Measurements from ENCODE around the gene KDM5C. TPM values are rescaled to one million over a fixed set of nuclear protein-coding genes. Genes with fewer than 3 reads are reported as not detected.

Gene KDM5C
- total and polyA plus RNA-seq, 12 donors = 40.7 to 143 (median 88.4) TPM

GRCh38 chrX:53194308-53194707 is 30.7 kb downstream of the KDM5C start:
- TF ChIP-seq CTCF (IDR thresholded peaks at IDR 0.05) (no peak), POLR2A (IDR thresholded peaks at IDR 0.05) (no peak)
- no peaks in the 10 kb centered on the region for H3K4me1 ChIP-seq (replicated peaks in 1 of 2)
- DNase-seq = no peak
- intact Hi-C loops (cut with DNase I) = no loop called here
- H3K9me3 ChIP-seq (replicated peaks in 1 of 3) = no peaks in the 10 kb centered on the region
- 95 to 100% (median 96%) methylated on average over 1 to 16 of the region's 16 CpGs; no CpG with 5 or more reads in 1 of the 4 donors for WGBS, 4 donors
- no peak overlapping the region for H3K27ac ChIP-seq
- peaks cover 0 to 72% of the 10 kb centered on the region in 2 donors for H3K36me3 ChIP-seq (replicated peaks in 1 of 2)
- no peak overlapping the region for H3K4me3 ChIP-seq
- no peaks in the 10 kb centered on the region for H3K27me3 ChIP-seq

GRCh38 chrX:53193093-53193492 is 31.9 kb downstream of the KDM5C start:
- no peaks in the 10 kb centered on the region for H3K9me3 ChIP-seq (replicated peaks in 1 of 3)
- WGBS, 4 donors = 91 to 96% (median 92%) methylated on average over 14 to 16 of the region's 16 CpGs
- no peaks in the 10 kb centered on the region for H3K27me3 ChIP-seq
- H3K36me3 ChIP-seq (replicated peaks in 1 of 2) = peaks cover 0 to 60% of the 10 kb centered on the region in 2 donors
- H3K4me3 ChIP-seq = no peak overlapping the region
- intact Hi-C loops (cut with DNase I) = no loop called here
- no peak overlapping the region for H3K27ac ChIP-seq
- DNase-seq = no peak
- TF ChIP-seq POLR2A (IDR thresholded peaks at IDR 0.05) (no peak), CTCF (IDR thresholded peaks at IDR 0.05) (no peak)
- no peaks in the 10 kb centered on the region for H3K4me1 ChIP-seq (replicated peaks in 1 of 2)

- no peak overlapping the region for H3K4me3 ChIP-seq
- intact Hi-C loops (cut with DNase I) = no loop called here
- H3K27me3 ChIP-seq = no peaks in the 10 kb centered on the region
- WGBS, 4 donors = 68 to 83% (median 75%) methylated on average over 3 to 6 of the region's 6 CpGs
- no peaks in the 10 kb centered on the region for H3K4me1 ChIP-seq (replicated peaks in 1 of 2)
- H3K9me3 ChIP-seq (replicated peaks in 1 of 3) = no peaks in the 10 kb centered on the region
- H3K36me3 ChIP-seq (replicated peaks in 1 of 2) = peaks cover 0 to 33% of the 10 kb centered on the region in 2 donors
- TF ChIP-seq POLR2A (IDR thresholded peaks at IDR 0.05) (no peak), CTCF (IDR thresholded peaks at IDR 0.05) (no peak)
- DNase-seq = no peak
- no peak overlapping the region for H3K27ac ChIP-seq
Measured at GRCh38 chrX:53190363-53190960, 34.5 kb downstream of the KDM5C start.

- H3K27me3 ChIP-seq = no peaks in the 10 kb centered on the region
- H3K27ac ChIP-seq = no peak overlapping the region
- no peaks in the 10 kb centered on the region for H3K4me1 ChIP-seq (replicated peaks in 1 of 2)
- H3K36me3 ChIP-seq (replicated peaks in 1 of 2) = peaks cover 0 to 16% of the 10 kb centered on the region in 2 donors
- 60 to 88% (median 79%) methylated on average over 2 of the region's 2 CpGs for WGBS, 4 donors
- no peaks in the 10 kb centered on the region for H3K9me3 ChIP-seq (replicated peaks in 1 of 3)
- H3K4me3 ChIP-seq = no peak overlapping the region
- no peak for DNase-seq
- intact Hi-C loops (cut with DNase I) = no loop called here
- TF ChIP-seq CTCF (IDR thresholded peaks at IDR 0.05) (no peak), POLR2A (IDR thresholded peaks at IDR 0.05) (no peak)
Measured at GRCh38 chrX:53188763-53189162, 36.2 kb downstream of the KDM5C start.
